HCT116 (cell line): ENCODE measurements around the gene METTL13. TPM values are rescaled to one million over a fixed set of nuclear protein-coding genes. Genes with fewer than 3 reads are reported as not detected.

ENCODE experiments used
- ATAC-seq: fragments of 200-7000 bp; cut with Tn5 transposase; 2 replicates; pipeline ENCODE4 v1.9.1; 2020; ENCODE audit warnings: mild to moderate bottlenecking, moderate library complexity
- BruUV-seq: library from RNA; stranded (reverse); fragments of 400-500 nt; replicated peaks from 2 replicates; lab custom pipeline; 2021; lab: Mats Ljungman, UMichigan
- CTCF ChIA-PET: fragments of 300-600 bp; sonication (Branson Sonifier 250); formaldehyde crosslinking; loops from one replicate; lab custom pipeline; 2021; ENCODE audit warnings: antibody characterized with exemption; lab: Charles Lee
- POLR2A ChIA-PET: fragments of 300-600, 350-600 bp; sonication (Branson Sonifier 250); formaldehyde crosslinking; loops from one replicate; lab custom pipeline; 2021; ENCODE audit warnings: antibody characterized with exemption; lab: Charles Lee
- RAD21 ChIA-PET, 2 experiments: fragments of 300-600 bp; sonication (Branson Sonifier 250); formaldehyde crosslinking; loops; one replicate each; lab custom pipeline; 2023; ENCODE audit warnings: low total read pairs in 2 of 2; ENCODE audit not compliant: uncharacterized antibody in 2 of 2, unreplicated experiment in 2 of 2, low non-redundant PET in 1 of 2; lab: Charles Lee
- DNase-seq: peaks from one replicate; pipeline ENCODE4 v3.0.0-alpha.2; 2010; ENCODE audit warnings: low read depth, low spot score
- H2AFZ ChIP-seq: fragments of 200-600 bp; shearing (Covaris generic), sonication (generic); 2 replicates; pipeline ENCODE4 v1.6.1; 2017; ENCODE audit warnings: low read depth, mixed run types, mixed read lengths, antibody characterized with exemption, low read length; ENCODE audit not compliant: poor library complexity, severe bottlenecking
- H3K27ac ChIP-seq: 2 replicates; pipeline ENCODE4 v1.5.1; 2012; ENCODE audit warnings: low read depth, low read length
- H3K27me3 ChIP-seq: fragments of 200-600 bp; sonication (generic); 2 replicates; pipeline ENCODE4 v1.6.1; 2016; ENCODE audit warnings: mixed run types, low read length, mixed read lengths; ENCODE audit not compliant: insufficient read depth
- H3K36me3 ChIP-seq, 2 experiments: fragments of 200-500 bp in 1 of 2; fragments of 200-600 bp in 1 of 2; sonication (Bioruptor generic) in 1 of 2; sonication (generic) in 1 of 2; 2 replicates each; pipeline versions ENCODE4 v1.5.1 to v1.6.1; 2014 to 2016; ENCODE audit warnings: low read length in 2 of 2, inconsistent platforms in 1 of 2, mixed read lengths in 1 of 2, mixed run types in 1 of 2; ENCODE audit not compliant: insufficient read depth in 2 of 2, control insufficient read depth in 1 of 2
- H3K4me1 ChIP-seq, 2 experiments: fragments of 200-600 bp in 1 of 2; sonication (generic) in 1 of 2; 2 replicates each; pipeline versions ENCODE4 v1.5.1 to v1.6.1; 2012 to 2017; ENCODE audit warnings: low read length in 2 of 2, inconsistent platforms in 1 of 2, mild to moderate bottlenecking in 1 of 2, mixed read lengths in 1 of 2, mixed run types in 1 of 2, moderate library complexity in 1 of 2; ENCODE audit not compliant: insufficient read depth in 2 of 2, control insufficient read depth in 1 of 2
- H3K4me2 ChIP-seq: fragments of 200-600 bp; sonication (generic); 2 replicates; pipeline ENCODE4 v1.6.1; 2017; ENCODE audit warnings: mixed run types, low read length, mixed read lengths
- H3K4me3 ChIP-seq, 2 experiments: fragments of 200-600 bp in 1 of 2; sonication (generic) in 1 of 2; replicated peaks in 1 of 2; 2 replicates each; pipeline ENCODE4 v1.5.1; 2011 to 2016; ENCODE audit warnings: low read length in 2 of 2, control low read depth in 1 of 2, low read depth in 1 of 2, mild to moderate bottlenecking in 1 of 2, mixed read lengths in 1 of 2, mixed run types in 1 of 2
- H3K79me2 ChIP-seq: fragments of 200-600 bp; sonication (generic); 2 replicates; pipeline ENCODE4 v1.6.1; 2017; ENCODE audit warnings: mild to moderate bottlenecking, mixed run types, low read length, moderate library complexity, mixed read lengths; ENCODE audit not compliant: insufficient read depth
- H3K9ac ChIP-seq: fragments of 200-600 bp; sonication (generic); 2 replicates; pipeline ENCODE4 v1.6.1; 2016; ENCODE audit warnings: low read length, mixed read lengths
- H3K9me2 ChIP-seq: fragments of 200-600 bp; sonication (generic), shearing (Covaris generic); 2 replicates; pipeline ENCODE4 v1.6.1; 2017; ENCODE audit warnings: mixed run types, mild to moderate bottlenecking, moderate library complexity; ENCODE audit not compliant: insufficient read depth
- H3K9me3 ChIP-seq, 2 experiments: fragments of 200-500 bp in 1 of 2; fragments of 200-600 bp in 1 of 2; sonication (Bioruptor generic) in 1 of 2; sonication (generic) in 1 of 2; 2 replicates each; pipeline ENCODE4 v1.6.1; 2014 to 2017; ENCODE audit warnings: low read length in 2 of 2, mixed read lengths in 2 of 2, inconsistent platforms in 1 of 2, low read depth in 1 of 2, mild to moderate bottlenecking in 1 of 2, mixed run types in 1 of 2, moderate library complexity in 1 of 2; ENCODE audit not compliant: control insufficient read depth in 1 of 2, insufficient read depth in 1 of 2
- H4K20me1 ChIP-seq: fragments of 200-600 bp; sonication (generic), shearing (Covaris generic); 2 replicates; pipeline ENCODE4 v1.6.1; 2017; ENCODE audit warnings: mixed run types, mild to moderate bottlenecking, moderate library complexity; ENCODE audit not compliant: insufficient read depth
- CBX3 ChIP-seq: IDR thresholded peaks from 2 replicates; pipeline ENCODE4 v1.6.1; 2012; ENCODE audit warnings: low read depth
- EGR1 ChIP-seq: IDR thresholded peaks from 2 replicates; pipeline ENCODE4 v1.6.1; 2012; ENCODE audit warnings: low read depth
- ELF1 ChIP-seq: IDR thresholded peaks from 2 replicates; pipeline ENCODE4 v1.6.1; 2012; ENCODE audit warnings: low read depth, borderline replicate concordance
- EZH2 ChIP-seq: fragments of 200-600 bp; sonication (generic); IDR thresholded peaks from 2 replicates; pipeline ENCODE4 v1.6.1; 2017; ENCODE audit warnings: antibody characterized with exemption, mixed run types
- JUND ChIP-seq: IDR thresholded peaks from 2 replicates; pipeline ENCODE4 v1.6.1; 2012
- POLR2A ChIP-seq: IDR thresholded peaks from 2 replicates; pipeline ENCODE4 v1.7.0; 2011; ENCODE audit warnings: borderline replicate concordance; ENCODE audit not compliant: insufficient read depth, insufficient read length; ENCODE audit errors: extremely low read depth
- SP1 ChIP-seq: IDR thresholded peaks from 2 replicates; pipeline ENCODE4 v1.6.1; 2012; ENCODE audit warnings: low read depth
- TCF7L2 ChIP-seq: IDR thresholded peaks from 2 replicates; pipeline ENCODE4 v1.7.0; 2011; ENCODE audit warnings: borderline replicate concordance, inconsistent platforms; ENCODE audit not compliant: insufficient read depth, insufficient read length; ENCODE audit errors: extremely low read depth
- ZBTB33 ChIP-seq: IDR thresholded peaks from 2 replicates; pipeline ENCODE4 v1.6.1; 2011; ENCODE audit warnings: mild to moderate bottlenecking, low read length, moderate library complexity; ENCODE audit not compliant: insufficient replicate concordance; ENCODE audit errors: extremely low read depth
- ZFX ChIP-seq: fragments of 450-650 bp; IDR thresholded peaks from 2 replicates; pipeline ENCODE4 v1.6.1; 2017
- ZNF274 ChIP-seq: fragments of 200-500 bp; sonication (Bioruptor generic); IDR thresholded peaks from 2 replicates; pipeline ENCODE4 v1.6.1; 2014; ENCODE audit warnings: mild to moderate bottlenecking, low read depth, low read length, inconsistent platforms
- intact Hi-C: fragments of 100-400 bp; cut with micrococcal nuclease; formaldehyde crosslinking; loops from 2 replicates; pipeline ENCODE4 v1.10.0; 2022
- total RNA-seq: library from RNA; stranded (reverse); gene quantifications from one replicate; pipeline ENCODE4 v1.2.1, GENCODE V29; 2021; ENCODE audit not compliant: unreplicated experiment
- TF ChIP-seq, protein P1 (sequence below): IDR thresholded peaks from 2 replicates; pipeline ENCODE4 v1.6.1; 2012; ENCODE audit warnings: low read depth

The METTL13 gene
- total RNA-seq, 1 experiment from 2014 or later, result 33.9 TPM

DNA sequence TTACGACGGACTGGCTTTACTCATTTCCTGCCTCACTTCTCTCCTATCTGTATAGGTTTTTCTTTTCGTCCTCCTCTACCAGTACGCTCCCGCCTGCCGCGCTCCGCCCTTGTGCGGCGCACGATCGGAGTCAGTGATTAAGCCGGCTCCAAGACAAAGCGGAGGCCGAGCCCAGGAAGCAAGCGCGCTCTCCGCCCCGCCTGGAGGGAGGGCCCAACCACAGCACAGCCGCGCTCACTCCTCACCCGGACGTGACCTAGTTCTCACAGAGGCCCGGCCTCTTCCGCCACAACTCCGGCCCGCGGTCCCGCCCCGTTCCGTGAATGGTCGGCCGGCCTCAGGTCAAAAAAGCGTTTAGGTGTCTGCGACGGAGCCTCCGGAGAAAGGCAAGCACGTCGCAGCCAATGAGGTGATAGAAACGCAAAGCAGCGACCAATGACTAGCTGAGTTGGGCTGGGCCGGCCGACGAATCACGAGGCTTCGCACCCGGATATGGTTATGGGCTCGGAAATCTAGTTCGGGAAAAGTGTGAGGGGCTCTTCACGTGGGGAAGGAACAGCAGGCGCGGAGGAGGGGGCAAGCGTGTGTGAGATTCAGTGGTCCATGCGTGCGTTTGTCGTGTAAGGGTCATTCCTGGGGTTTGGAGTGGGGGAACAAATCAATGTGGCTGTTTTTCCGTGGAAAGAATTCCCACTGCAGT lies at the start of gene METTL13 (continued):
- TF ChIP-seq ZNF274, result no peak
- peak; percentile 36; the same call in 1 of the 2 replicates for TF ChIP-seq ZFX
- peak; percentile 99 for TF ChIP-seq SP1
- TF ChIP-seq EGR1, result no peak
- TF ChIP-seq EZH2, result no peak
- TF ChIP-seq ZBTB33, result no peak
- peak; percentile 85 for TF ChIP-seq ELF1
- TF ChIP-seq JUND, result no peak
- TF ChIP-seq, all 23 proteins: peak for 11

DNA sequence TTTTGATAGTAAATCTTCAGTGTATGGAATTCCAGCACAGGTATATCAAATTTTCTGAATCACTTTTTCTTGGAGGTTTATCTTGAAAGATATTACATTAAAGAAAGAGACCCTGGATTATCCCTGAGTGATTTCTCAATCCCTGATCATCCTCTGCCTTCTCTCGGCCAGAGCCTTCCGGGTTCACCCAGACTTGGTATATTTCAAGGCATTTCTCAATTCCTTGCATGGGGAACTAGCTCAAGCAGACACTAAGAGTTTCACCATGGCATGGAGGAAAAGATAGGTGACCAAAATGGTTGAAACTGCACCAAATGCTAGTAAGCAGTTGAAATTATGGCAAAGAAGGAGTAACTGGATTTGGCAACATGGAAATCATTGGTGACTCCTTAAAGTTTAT lies 45.3 kb upstream of the METTL13 start:
- BruUV-seq, result no TSS peak
- ATAC-seq (no peak), DNase-seq (no peak)
- CTCF ChIA-PET, result no interaction called here
- no peak overlapping the region for H3K27ac ChIP-seq
- H3K9me3 ChIP-seq, result no peaks in the 10 kb centered on the region
- POLR2A ChIA-PET, result no interaction called here
- no peaks in the 10 kb centered on the region for H4K20me1 ChIP-seq
- no peak overlapping the region for H2AFZ ChIP-seq
- H3K9me2 ChIP-seq, result no peaks in the 10 kb centered on the region
- H3K4me3 ChIP-seq, result no peak overlapping the region
- TF ChIP-seq JUND (no peak), POLR2A (no peak), TCF7L2 (no peak), CBX3 (no peak)
- TF ChIP-seq, protein P1, sequence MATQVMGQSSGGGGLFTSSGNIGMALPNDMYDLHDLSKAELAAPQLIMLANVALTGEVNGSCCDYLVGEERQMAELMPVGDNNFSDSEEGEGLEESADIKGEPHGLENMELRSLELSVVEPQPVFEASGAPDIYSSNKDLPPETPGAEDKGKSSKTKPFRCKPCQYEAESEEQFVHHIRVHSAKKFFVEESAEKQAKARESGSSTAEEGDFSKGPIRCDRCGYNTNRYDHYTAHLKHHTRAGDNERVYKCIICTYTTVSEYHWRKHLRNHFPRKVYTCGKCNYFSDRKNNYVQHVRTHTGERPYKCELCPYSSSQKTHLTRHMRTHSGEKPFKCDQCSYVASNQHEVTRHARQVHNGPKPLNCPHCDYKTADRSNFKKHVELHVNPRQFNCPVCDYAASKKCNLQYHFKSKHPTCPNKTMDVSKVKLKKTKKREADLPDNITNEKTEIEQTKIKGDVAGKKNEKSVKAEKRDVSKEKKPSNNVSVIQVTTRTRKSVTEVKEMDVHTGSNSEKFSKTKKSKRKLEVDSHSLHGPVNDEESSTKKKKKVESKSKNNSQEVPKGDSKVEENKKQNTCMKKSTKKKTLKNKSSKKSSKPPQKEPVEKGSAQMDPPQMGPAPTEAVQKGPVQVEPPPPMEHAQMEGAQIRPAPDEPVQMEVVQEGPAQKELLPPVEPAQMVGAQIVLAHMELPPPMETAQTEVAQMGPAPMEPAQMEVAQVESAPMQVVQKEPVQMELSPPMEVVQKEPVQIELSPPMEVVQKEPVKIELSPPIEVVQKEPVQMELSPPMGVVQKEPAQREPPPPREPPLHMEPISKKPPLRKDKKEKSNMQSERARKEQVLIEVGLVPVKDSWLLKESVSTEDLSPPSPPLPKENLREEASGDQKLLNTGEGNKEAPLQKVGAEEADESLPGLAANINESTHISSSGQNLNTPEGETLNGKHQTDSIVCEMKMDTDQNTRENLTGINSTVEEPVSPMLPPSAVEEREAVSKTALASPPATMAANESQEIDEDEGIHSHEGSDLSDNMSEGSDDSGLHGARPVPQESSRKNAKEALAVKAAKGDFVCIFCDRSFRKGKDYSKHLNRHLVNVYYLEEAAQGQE, result no peak
- no peaks in the 10 kb centered on the region for H3K36me3 ChIP-seq
- RAD21 ChIA-PET, result no interaction called here
- H3K9ac ChIP-seq, result no peak overlapping the region
- no peaks in the 10 kb centered on the region for H3K79me2 ChIP-seq
- H3K4me1 ChIP-seq, result peaks cover 0 to 17% of the 10 kb centered on the region in 2 experiments; a peak in 3 of 4 replicates
- no peaks in the 10 kb centered on the region for H3K27me3 ChIP-seq
- no peak overlapping the region for H3K4me2 ChIP-seq
- intact Hi-C loops, result no loop called here
